Right cardiac atrium (tissue), 5 donors: ENCODE results near the gene ASPDH. TPM values are rescaled to one million over a fixed set of nuclear protein-coding genes. Genes with fewer than 3 reads are reported as not detected.
A peak's percentile ranks its signal among the peaks of the same experiment; 100 is the strongest.
"Not testable (repeated sequence)": the region's sequence is repeated elsewhere in the genome, so short reads cannot be mapped to it uniquely, and the experiment has no call there.

ENCODE experiments used
- ATAC-seq, 2 donors: fragments of 200-7000 bp; cut with Tn5 transposase; one replicate each; pipeline versions ENCODE4 v1.8.0 to v1.9.1; 2020; ENCODE audit warnings: moderate library complexity in 2 of 2, mild to moderate bottlenecking in 1 of 2
- DNase-seq, 3 donors: peaks; one replicate each; pipeline ENCODE4 v3.0.0-alpha.2; 2020
- H3K27ac ChIP-seq: one replicate; pipeline ENCODE4 v1.5.1; 2013; ENCODE audit warnings: mild to moderate bottlenecking, low read length, control low read depth, moderate library complexity
- H3K27me3 ChIP-seq: one replicate; pipeline ENCODE4 v1.6.1; 2013; ENCODE audit not compliant: control insufficient read depth, insufficient read depth
- H3K4me1 ChIP-seq: one replicate; pipeline ENCODE4 v1.6.1; 2013; ENCODE audit warnings: low read length; ENCODE audit not compliant: control insufficient read depth, insufficient read depth
- H3K4me3 ChIP-seq: one replicate; pipeline ENCODE4 v1.5.1; 2013; ENCODE audit warnings: low read length, control low read depth
- H3K9me3 ChIP-seq: one replicate; pipeline ENCODE4 v1.6.1; 2013; ENCODE audit warnings: low read length; ENCODE audit not compliant: control insufficient read depth
- WGBS: extraction: QIAGEN DNeasy Blood & Tissue Kit; methylation state at CpG from one replicate; pipeline ENCODE4 v1.1.7; 2013; 5-methylcytosine and 5-hydroxymethylcytosine counted together
- intact Hi-C, 4 donors: fragments of 100-400 bp; cut with DNase I; formaldehyde crosslinking; loops; one replicate each; pipeline versions ENCODE4 v1.11.0 to v1.14.0; 2022 to 2023
- polyA plus RNA-seq: library from polyadenylated mRNA; stranded (reverse); fragments of 200-250 nt; gene quantifications from one replicate; pipeline ENCODE4 v1.2.3, GENCODE V29; 2013
- total RNA-seq, 4 donors: library from RNA; stranded (reverse); fragmentation: NEBNext Ultra II Directional; extraction: Animal tissue kit (Norgen Biotek cat#: 25700); gene quantifications; one replicate each; pipeline ENCODE4 v1.2.1, GENCODE V29; 2021
- donor health status: healthy with polysubstance abuse.
- donor health status: DM: no; HTN: yes; CAD: no.
- donor health status: DM: no; HTN: no; CAD: no.
- donor health status: DM: no; HTN: yes; CAD: no; lungs with severe emphysema.
- donor health status: DM: yes; HTN: yes; CAD: no.

ASPDH gene
- total and polyA plus RNA-seq, 5 donors = not detected

GRCh38 chr19:50546527-50547221 is 33.0 kb upstream of the ASPDH start:
- Histone ChIP-seq H3K27me3 (no peaks in the 10 kb centered on the region), H3K4me1 (no peaks in the 10 kb centered on the region), H3K27ac (no peak overlapping the region), H3K4me3 (no peak overlapping the region), H3K9me3 (no peaks in the 10 kb centered on the region)
- ATAC-seq = no peak
- WGBS = 79% methylated on average over 29 of the region's 29 CpGs
- no peak for DNase-seq
- intact Hi-C loops = no loop called here

- no peak for ATAC-seq
- 82% methylated on average over 21 of the region's 21 CpGs for WGBS
- intact Hi-C loops = no loop called here
Measured at GRCh38 chr19:50542943-50543342, 29.2 kb upstream of the ASPDH start.

GRCh38 chr19:50537769-50538230 is 24.1 kb upstream of the ASPDH start:
- no peaks in the 10 kb centered on the region for H3K27me3 ChIP-seq
- H3K4me3 ChIP-seq = no peak overlapping the region
- ATAC-seq (peak; percentile 74 to 85), DNase-seq (peak; percentile 82 to 92 (median 89))
- no peaks in the 10 kb centered on the region for H3K4me1 ChIP-seq
- 21% methylated on average over 15 of the region's 15 CpGs for WGBS
- intact Hi-C loops = loop anchor here in 3 of 4 donors (5.0 kb wide), 1 partner anchor 245 kb away; no protein-coding TSS in a partner anchor
- H3K27ac ChIP-seq = no peak overlapping the region
- no peaks in the 10 kb centered on the region for H3K9me3 ChIP-seq

More at GRCh38 chr19:50542943-50543342, 29.2 kb upstream of the ASPDH start:
- no peaks in the 10 kb centered on the region for H3K9me3 ChIP-seq
- H3K4me3 ChIP-seq = no peak overlapping the region
- H3K27me3 ChIP-seq = no peaks in the 10 kb centered on the region
- no peak overlapping the region for H3K27ac ChIP-seq
- DNase-seq = no peak
- no peaks in the 10 kb centered on the region for H3K4me1 ChIP-seq

GRCh38 chr19:50537306-50537685 is 23.6 kb upstream of the ASPDH start:
- 85% methylated on average over 18 of the region's 18 CpGs for WGBS
- peak in 1 of 2 donors; percentile 24 for ATAC-seq
- intact Hi-C loops = loop anchor here in 3 of 4 donors (5.0 kb wide), 1 partner anchor 245 kb away; no protein-coding TSS in a partner anchor

GRCh38 chr19:50536662-50537305 is 23.1 kb upstream of the ASPDH start:
- no peak for ATAC-seq

More at GRCh38 chr19:50537306-50537685, 23.6 kb upstream of the ASPDH start:
- DNase-seq = no peak
- no peaks in the 10 kb centered on the region for H3K4me1 ChIP-seq
- no peaks in the 10 kb centered on the region for H3K27me3 ChIP-seq
- no peak overlapping the region for H3K27ac ChIP-seq
- H3K4me3 ChIP-seq = no peak overlapping the region
- no peaks in the 10 kb centered on the region for H3K9me3 ChIP-seq

GRCh38 chr19:50535672-50536187 is 22.0 kb upstream of the ASPDH start:
- H3K4me1 ChIP-seq = no peaks in the 10 kb centered on the region
- ATAC-seq (no peak), DNase-seq (no peak)
- WGBS = 81% methylated on average over 11 of the region's 11 CpGs
- no peak overlapping the region for H3K4me3 ChIP-seq
- no peaks in the 10 kb centered on the region for H3K27me3 ChIP-seq
- no peak overlapping the region for H3K27ac ChIP-seq
- no peaks in the 10 kb centered on the region for H3K9me3 ChIP-seq
- intact Hi-C loops = loop anchor here in 3 of 4 donors (5.0 kb wide), 1 partner anchor 247 kb away; no protein-coding TSS in a partner anchor

More at GRCh38 chr19:50536662-50537305, 23.1 kb upstream of the ASPDH start:
- Histone ChIP-seq H3K4me3 (no peak overlapping the region), H3K27ac (no peak overlapping the region), H3K4me1 (no peaks in the 10 kb centered on the region), H3K9me3 (no peaks in the 10 kb centered on the region), H3K27me3 (no peaks in the 10 kb centered on the region)
- WGBS = 92% methylated on average over 16 of the region's 16 CpGs
- no peak for DNase-seq
- intact Hi-C loops = loop anchor here in 3 of 4 donors (5.0 kb wide), 1 partner anchor 246 kb away; no protein-coding TSS in a partner anchor

GRCh38 chr19:50534478-50534877 is 20.8 kb upstream of the ASPDH start:
- Histone ChIP-seq H3K27ac (no peak overlapping the region), H3K9me3 (no peaks in the 10 kb centered on the region), H3K27me3 (no peaks in the 10 kb centered on the region), H3K4me1 (no peaks in the 10 kb centered on the region), H3K4me3 (no peak overlapping the region)
- WGBS = 97% methylated on average over 3 of the region's 3 CpGs
- DNase-seq (no peak), ATAC-seq (no peak)
- intact Hi-C loops = no loop called here

- intact Hi-C loops = no loop called here
- Histone ChIP-seq H3K27ac (no peak overlapping the region), H3K9me3 (no peaks in the 10 kb centered on the region), H3K4me3 (no peak overlapping the region), H3K27me3 (no peaks in the 10 kb centered on the region), H3K4me1 (no peaks in the 10 kb centered on the region)
- ATAC-seq (no peak), DNase-seq (no peak)
- WGBS = 92% methylated on average over 4 of the region's 4 CpGs
Measured at GRCh38 chr19:50532952-50533351, 19.2 kb upstream of the ASPDH start.

GRCh38 chr19:50531171-50531612 is 17.5 kb upstream of the ASPDH start:
- WGBS = 81% methylated on average over 14 of the region's 14 CpGs

GRCh38 chr19:50528052-50528451 is 14.3 kb upstream of the ASPDH start:
- H3K4me1 ChIP-seq, H3K27ac ChIP-seq, ATAC-seq, H3K9me3 ChIP-seq, H3K4me3 ChIP-seq, intact Hi-C loops, DNase-seq, H3K27me3 ChIP-seq: not testable (repeated sequence)
- WGBS = 95% methylated on average over 3 of the region's 3 CpGs

More at GRCh38 chr19:50531171-50531612, 17.5 kb upstream of the ASPDH start:
- Histone ChIP-seq H3K9me3 (no peaks in the 10 kb centered on the region), H3K27me3 (no peaks in the 10 kb centered on the region), H3K4me1 (no peaks in the 10 kb centered on the region), H3K27ac (no peak overlapping the region), H3K4me3 (no peak overlapping the region)
- no peak for ATAC-seq
- intact Hi-C loops = no loop called here
- DNase-seq = no peak

- Histone ChIP-seq H3K27me3 (no peaks in the 10 kb centered on the region), H3K4me1 (no peaks in the 10 kb centered on the region), H3K9me3 (no peaks in the 10 kb centered on the region), H3K4me3 (no peak overlapping the region), H3K27ac (no peak overlapping the region)
- DNase-seq = no peak
- 90% methylated on average over 10 of the region's 10 CpGs for WGBS
- ATAC-seq = no peak
- intact Hi-C loops = no loop called here
Measured at GRCh38 chr19:50522881-50523280, 9.2 kb upstream of the ASPDH start.
